GM18861 (cell line): ENCODE results near the gene ISCA2.
"Not testable (repeated sequence)": the region's sequence is repeated elsewhere in the genome, so short reads cannot be mapped to it uniquely, and the experiment has no call there.

ENCODE experiments used
- ATAC-seq: cut with Tn5 transposase; IDR thresholded peaks from one replicate; pipeline ENCODE4 v1.9.1; 2021; ENCODE audit not compliant: unreplicated experiment

The ISCA2 gene

DNA sequence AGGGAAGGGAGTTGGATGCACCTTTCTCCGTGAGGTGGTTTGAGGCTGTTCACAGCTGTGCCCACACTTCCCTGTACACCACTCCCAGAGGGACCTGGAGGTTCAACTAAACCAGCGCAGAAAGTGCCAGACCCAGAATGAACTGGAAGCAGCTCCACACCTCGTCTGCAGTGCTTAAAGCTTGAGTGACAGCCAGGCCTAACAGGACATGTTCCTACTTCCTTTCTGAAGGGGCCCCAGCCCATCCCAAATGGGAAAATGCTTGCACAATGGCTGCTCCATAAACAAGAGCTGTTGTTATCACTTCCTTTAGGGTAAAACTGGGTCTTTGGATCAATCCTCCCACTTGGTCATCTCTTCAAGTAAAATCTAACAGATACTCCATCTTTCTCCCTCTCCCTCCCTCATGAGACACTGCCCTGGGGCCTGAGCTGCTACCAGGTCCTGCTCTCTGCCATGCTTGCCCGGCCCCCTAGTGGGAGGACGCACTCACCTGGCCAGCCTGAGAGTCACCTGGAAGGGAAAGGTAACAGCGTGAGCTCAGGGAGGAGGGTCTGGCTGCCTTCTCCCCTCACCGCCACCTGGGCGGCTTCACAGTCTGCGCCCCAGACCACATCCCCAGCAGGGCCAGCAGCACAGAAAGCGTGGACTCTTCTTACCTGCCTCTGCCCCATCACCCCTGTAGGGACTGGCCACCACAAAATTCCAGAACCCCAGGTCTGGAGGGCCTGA lies 33.5 kb downstream of the ISCA2 start:
- no peak for ATAC-seq

DNA sequence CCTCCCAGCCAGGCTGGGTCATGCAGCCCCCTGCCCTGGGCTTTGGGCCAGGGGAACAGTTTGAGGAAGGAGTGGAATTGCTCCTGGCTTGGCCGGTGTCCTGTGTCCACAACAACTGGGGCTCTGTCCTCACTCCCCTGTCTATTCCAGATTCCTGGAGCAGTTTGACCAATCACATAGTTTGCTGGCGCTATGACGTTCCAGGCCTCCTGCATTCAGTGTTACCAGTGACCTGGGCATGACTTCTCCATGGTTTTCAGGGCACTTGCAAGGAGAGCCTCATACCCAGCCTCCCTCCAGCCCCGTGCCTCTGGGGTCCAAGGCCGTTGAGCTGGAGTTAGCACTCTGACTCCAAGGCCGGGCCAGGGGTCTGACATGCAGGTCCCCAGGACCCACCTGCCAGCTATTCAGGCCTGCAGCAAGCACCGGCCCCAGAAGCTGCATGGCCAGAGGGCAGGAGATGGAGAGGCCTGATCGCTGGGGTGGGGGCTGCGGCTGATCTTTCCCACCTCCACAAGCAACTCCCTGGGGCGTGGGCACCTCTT lies 34.2 kb downstream of the ISCA2 start:
- ATAC-seq: no peak

DNA sequence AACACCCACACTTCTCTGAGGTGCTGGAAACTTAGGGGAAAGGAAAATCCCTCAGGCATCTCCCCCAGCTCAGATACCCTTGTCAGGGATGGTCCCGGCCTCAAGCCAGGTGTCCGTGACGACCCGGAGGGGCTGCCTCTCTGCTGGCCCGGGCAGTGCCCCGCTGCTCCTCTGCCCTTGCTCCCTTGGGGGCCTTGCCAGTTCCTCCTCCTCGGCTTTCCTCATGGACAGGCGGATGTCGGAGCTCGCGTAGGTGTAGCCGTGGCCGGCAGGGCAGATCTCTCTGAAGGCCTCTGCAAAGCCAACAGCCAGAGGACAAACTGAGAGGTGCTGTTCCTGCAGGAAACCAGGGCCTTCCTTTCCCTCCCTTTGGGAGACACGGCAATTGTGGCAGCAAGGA lies 34.8 kb downstream of the ISCA2 start:
- ATAC-seq: no peak

DNA sequence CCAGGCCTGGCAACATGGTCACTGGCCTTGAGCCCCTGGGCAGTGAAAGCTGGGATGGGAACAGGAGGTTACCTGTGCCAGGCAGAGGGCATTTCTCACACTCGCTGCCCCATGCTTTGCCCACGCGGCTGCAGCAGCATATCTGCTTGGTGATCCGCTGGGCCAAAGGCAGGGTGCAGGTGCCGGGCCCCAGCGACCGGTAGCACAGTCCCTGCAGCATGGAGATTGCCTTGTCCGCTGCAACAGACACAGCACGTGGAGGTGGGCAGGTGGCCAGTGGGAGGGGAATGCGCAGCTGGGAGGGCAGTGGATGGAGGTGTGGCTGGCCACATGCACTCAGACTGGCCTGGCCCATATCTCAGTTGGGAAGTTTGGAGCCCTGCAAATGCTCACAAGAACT lies 35.3 kb downstream of the ISCA2 start:
- no peak for ATAC-seq

DNA sequence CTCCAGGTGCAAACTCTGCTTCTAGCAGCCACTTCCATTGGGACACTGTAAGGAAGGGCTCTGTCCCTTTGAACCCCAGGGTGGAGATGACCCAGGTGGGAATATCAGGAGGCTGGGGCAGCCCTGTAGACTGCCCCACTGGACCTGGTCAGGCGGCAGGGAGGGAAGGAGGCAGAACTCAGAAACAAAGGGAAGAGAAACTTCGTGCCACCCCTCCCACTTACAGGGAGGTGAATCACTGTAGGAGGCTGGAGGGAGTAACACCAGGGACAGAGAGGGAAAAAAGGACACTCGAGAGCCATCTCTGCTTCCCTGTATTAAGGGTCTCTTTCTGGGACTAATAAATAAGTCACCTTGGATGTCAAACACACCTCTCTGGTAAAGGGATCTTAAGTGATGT lies 37.4 kb downstream of the ISCA2 start:
- no peak for ATAC-seq

DNA sequence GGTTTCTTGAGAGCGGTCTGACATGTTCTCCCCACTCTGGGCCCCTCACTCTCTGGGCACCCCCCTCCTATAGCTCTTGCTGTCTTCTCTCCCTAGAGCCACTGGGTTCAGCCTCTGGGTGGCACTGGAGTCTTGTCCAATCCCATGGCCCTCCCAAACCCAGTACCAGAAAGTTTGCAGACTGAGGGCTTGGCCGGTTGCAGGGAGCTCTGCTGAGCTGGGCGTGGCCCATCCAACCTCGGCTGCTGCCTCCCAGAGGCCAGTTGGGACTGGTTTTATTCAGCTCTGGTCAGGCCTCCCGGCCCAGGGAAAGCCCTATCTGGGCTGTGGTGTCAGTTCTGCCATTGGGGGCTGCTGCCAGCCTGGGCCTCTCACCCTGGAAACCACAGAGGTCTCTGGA lies 37.9 kb downstream of the ISCA2 start:
- ATAC-seq: no peak

DNA sequence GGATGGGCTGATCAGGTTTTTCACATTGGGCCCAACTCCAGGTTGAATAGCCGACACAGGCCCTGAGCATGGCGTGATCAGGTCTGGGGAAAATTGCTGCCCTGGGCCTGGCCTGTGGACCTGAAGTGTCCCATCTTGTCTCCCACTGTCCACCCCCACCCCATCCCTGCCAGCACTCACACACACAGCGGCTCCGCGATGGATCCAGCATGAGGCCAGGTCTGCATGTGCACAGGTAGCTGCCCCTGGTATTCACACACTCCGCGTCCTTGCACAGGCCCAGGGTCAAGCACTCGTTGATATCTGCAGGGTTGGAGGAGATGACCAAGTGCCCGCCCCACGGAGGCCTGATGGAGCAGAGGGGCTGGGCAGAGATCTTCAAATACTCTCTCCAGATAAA lies 38.7 kb downstream of the ISCA2 start:
- no peak for ATAC-seq

DNA sequence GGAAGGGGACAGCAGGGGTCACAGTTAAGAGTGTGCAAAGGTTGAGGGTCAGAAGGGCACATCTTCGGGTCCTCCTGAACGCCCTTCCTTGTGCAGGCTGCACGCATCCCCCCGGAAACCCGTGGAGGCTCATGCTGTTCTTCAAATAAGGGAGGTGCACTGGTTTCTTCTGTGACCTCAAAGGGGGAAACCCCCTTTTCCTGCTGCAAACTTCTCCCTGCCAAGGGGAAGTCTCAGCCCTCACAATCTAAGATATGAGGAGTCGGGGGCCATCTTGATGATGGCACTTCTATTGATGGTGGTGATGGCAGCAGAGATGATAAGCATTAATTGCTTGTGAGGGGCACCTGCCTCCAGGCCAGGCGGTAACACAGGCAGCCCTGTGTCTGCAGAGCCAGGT lies 40.0 kb downstream of the ISCA2 start:
- no peak for ATAC-seq

DNA sequence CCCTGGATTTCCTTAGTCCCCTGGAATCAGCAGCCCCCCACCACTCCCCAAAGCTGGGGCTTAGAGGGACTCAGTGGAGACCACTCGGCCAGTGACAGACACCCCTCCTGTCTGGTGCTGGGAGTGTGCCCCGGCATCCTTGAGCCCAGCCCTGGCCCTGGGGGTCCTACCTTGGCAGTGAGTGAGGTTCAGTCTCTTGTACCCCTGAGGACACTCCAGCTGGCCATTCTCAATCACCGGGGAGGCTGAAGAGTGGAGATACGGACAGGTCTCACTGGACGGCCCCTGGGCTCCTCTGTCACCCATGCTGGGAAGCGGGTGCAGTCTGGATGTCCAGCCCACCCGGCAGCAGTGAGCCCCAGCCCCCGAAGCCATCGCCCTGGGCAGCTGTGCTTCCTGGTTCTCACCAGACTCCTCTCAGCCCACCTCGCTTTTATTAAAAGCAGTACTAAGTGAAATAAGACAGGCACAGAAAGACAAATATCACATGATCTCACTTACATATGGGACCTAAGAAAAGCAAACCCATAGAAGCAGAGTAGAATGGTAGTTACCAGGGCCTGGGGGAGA lies 42.3 kb downstream of the ISCA2 start:
- ATAC-seq: no peak

DNA sequence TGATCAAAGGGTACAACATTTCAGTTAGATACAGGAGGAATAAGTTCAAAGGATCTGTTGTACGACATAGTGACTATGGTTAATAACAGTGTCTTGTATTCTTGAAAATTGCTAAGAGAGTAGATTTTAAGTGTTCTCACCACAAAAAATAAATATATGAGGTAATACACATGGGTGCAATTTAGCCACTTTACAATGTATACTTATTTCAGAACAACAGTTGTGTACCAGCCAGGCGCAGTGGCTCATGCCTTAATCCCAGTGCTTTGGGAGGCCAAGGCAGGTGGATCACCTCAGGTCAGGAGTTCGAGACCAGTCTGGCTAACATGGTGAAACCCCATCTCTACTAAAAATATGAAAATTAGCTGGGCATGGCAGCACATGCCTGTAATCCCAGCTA lies 42.8 kb downstream of the ISCA2 start:
- ATAC-seq: not testable (repeated sequence)

DNA sequence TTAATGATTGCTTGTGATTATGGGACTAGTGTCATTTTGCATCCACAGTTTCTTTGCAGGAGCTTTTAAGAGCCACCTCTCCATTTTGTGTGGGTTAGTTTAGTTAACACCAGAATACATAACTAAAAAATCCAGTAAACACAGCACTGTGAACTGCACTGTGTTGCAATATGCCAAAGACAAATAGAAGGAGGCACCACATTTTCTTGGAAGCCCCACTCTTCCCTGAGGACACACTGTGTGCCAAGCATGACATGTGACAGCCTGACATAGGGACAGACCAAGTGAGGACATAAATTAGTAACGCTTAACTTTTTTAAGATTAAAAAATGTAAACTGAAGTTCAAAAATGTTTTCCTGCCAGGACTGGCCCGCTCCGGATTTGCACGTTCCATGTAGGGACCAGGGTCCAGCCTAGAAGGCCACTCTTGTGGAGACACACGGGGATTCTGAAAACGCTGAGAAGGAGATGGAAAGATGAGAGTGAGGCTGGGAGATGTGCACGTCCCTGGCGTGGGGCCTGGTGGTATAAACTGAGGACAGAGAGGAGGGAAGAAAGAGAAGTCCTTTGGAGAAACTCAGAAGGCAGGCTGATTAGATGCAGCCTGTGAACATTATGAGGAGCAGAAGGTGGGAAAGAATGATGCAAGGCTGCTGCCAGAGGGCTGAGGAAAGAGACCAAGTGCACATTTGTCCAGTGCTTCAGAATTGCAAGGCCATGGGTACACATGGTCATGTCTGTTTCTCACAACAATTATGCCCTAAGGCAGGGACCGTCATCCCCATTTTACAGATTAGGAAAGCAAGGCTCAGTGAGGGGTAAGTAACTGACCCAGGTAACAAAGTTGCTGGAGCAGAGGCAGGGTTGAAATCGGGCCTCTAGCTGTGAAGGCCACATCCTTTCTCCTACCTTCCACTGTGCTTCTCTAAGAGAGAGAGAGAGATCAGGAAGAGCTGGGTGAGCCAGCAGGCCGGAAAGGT lies 45.1 kb downstream of the ISCA2 start:
- ATAC-seq: no peak

DNA sequence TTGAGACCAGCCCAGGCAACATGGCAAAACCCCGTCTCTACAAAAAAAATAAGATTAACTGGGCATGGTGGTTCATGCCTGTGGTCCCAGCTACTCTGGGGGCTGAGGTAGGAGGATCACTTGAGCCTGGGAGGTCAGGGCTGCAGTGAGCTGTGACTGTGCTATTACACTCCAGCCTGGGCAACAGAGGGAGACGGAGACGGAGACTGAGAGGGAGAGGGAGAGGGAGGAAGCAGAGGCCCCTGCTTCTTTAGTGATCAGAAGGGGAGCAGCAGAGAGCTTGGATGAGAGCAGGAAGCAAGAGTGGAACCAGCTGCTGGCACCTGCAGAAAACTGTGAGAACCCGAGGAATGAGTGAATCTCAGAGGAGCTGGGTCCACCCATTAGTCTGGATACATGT lies 45.9 kb downstream of the ISCA2 start:
- no peak for ATAC-seq

DNA sequence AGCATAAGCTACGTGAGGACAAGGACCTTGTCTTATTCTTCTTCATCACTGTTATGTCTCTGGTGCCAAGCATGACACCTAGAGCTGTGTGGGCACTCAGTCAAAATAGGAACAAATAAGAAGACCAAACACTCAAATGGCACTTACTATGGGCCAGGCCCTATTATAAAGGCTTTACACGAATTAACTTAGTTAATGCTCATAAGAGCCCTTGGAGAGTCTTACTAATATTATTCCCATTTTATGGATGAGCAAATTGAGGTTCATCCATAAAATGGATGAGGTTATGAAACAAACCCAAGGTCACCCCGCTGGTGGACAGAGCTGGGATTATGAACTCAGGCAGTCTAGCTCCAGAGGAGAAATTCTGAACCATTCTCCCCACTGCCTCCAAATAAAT lies 47.7 kb downstream of the ISCA2 start:
- ATAC-seq: no peak

DNA sequence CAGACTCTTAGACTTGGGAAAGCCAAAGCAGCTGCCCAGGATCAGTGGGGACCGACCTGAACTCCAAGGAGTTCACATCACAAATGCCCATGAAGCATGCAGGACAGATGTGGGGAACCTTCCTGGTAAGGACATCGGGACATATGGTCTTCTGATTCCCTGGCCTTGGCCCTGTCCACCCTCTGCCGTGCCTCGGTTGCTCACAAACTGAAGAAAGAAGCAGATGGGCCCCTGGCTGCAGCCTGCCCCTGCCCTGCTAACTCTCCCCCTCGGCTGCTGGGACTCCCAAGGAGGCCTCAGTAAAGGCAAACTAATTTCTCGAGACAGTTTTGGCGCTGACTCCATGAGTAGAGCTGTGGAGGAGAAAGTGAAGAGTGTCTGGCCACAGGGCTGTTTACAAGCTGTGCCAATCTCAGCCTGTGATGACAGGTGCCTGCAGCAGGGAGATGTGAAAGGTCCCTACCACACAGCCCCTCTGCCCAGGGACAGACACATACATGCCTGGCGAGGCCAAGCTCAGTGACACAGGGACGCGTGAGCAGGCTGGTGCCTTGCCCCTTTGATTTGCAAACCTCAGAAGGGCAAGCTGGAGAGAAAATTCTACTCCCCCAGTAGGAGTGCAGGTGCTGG lies 48.6 kb downstream of the ISCA2 start:
- no peak for ATAC-seq

DNA sequence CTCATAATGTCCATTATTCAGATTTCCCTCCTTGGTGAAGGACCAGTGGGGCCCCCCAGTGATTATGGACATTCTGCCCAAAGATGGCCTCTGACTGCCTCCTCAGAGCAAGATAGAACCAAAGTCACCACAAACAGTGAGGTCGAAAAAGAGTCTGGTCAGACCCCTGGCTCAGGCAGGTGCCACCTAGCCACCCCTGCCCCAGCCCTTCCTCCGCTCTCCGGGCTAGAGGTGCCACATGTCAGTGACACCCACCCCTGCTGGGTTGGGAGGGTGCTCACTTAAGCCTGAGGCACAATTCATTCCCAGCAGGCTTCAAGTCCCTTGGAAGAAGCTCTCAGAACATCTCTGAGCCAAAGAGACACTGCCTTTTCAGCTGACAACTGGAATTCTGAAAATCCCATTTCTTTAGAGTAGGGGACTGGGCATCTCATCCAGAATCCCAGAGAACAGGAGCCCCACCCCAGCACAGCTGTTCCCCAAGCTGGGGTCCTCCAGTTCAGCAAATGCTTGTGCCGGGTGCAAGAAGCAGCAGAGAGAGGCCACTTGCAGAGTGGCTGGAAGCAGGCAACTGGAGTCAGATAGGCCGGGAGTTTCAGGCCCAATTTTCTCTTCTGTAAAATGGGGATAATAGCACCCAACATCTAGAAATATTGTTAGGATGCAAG lies 50.3 kb downstream of the ISCA2 start:
- ATAC-seq: no peak

DNA sequence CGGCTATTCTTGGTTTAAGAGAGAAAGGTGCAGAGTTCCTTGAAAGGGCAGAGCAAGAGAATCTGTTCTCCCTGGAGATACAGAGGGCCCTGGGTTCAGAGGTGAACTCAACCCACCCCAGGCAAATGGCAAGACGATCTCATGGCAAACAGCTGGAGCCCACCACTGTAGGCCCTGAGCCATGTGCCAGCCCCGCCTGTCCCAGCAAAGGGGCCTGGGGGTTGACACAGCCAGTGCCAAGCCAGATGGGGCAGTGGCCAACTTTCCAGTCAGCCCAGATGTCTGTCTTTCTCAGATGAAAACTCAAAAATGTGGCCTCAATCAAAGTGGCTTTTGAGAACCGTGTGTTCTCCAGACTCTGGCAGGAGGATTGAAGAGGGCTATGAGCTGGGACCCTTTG lies 51.8 kb downstream of the ISCA2 start:
- ATAC-seq: no peak

DNA sequence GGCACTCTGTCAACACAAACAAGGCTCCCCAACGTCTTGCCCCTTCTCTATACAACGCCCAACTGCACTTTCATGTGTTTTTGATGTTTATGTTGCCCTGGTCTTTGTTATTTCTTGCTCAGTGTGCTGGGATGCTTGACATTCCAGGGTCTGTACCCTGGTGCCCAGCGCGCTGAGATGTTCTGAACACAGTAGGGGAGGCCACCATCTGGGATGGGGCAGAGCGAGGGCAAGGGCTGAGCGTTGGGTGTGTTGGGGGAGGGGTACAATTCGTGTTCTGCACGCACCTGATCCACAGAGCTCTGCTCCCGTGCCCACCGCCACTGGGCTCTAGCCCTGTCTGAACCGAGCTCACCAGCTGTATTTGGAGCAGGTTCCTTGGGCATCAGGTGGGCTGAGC lies 52.9 kb downstream of the ISCA2 start:
- no peak for ATAC-seq
